Ascending aorta (tissue), 2 donors: ENCODE results near the gene CATSPERD. TPM values are rescaled to one million over a fixed set of nuclear protein-coding genes. Genes with fewer than 3 reads are reported as not detected.

Experiments used
- DNase-seq, 2 donors: peaks; one replicate each; pipeline ENCODE4 v3.0.0-alpha.2; 2019; ENCODE audit warnings: low spot score in 2 of 2
- H3K27ac ChIP-seq, 2 donors: fragments of 200-600 bp; sonication (generic); one replicate each; pipeline ENCODE4 v1.5.1; 2016 to 2017; ENCODE audit warnings: mild to moderate bottlenecking in 1 of 2
- H3K27me3 ChIP-seq: fragments of 200-600 bp; sonication (generic); one replicate; pipeline ENCODE4 v1.5.1; 2017
- H3K36me3 ChIP-seq, 2 donors: fragments of 200-600 bp; sonication (generic); one replicate each; pipeline ENCODE4 v1.5.1; 2016
- H3K4me1 ChIP-seq, 2 donors: fragments of 200-600 bp; sonication (generic); one replicate each; pipeline ENCODE4 v1.5.1; 2016 to 2017; ENCODE audit warnings: mild to moderate bottlenecking in 1 of 2
- H3K4me3 ChIP-seq, 2 donors: fragments of 200-600 bp; sonication (generic); one replicate each; pipeline ENCODE4 v1.5.1; 2016 to 2017; ENCODE audit warnings: mild to moderate bottlenecking in 1 of 2
- H3K9me3 ChIP-seq, 2 donors: fragments of 200-600 bp; sonication (generic); one replicate each; pipeline ENCODE4 v1.5.1; 2016
- intact Hi-C: fragments of 100-400 bp; cut with DNase I; formaldehyde crosslinking; loops from one replicate; pipeline ENCODE4 v1.15.1; 2023
- total RNA-seq: library from RNA; depleted of rRNA; stranded (reverse); fragments of >200 nt; gene quantifications from one replicate; pipeline ENCODE4 v1.1.0, GENCODE V29; 2016
- TF ChIP-seq, protein P1 (sequence below), 3 experiments: fragments of 200-600 bp in 2 of 3; fragments of 450-650 bp in 1 of 3; sonication (generic) in 2 of 3; IDR thresholded peaks; one replicate each; pipeline ENCODE4 v1.5.1; 2016 to 2019; ENCODE audit warnings: antibody characterized with exemption in 3 of 3, mild to moderate bottlenecking in 1 of 3, moderate library complexity in 1 of 3

Gene CATSPERD
- total RNA-seq, 1 donor from 2014 or later = not detected

- Histone ChIP-seq H3K4me1 (no peaks in the 10 kb centered on the region), H3K36me3 (peaks cover 62 to 83% of the 10 kb centered on the region in 2 donors), H3K27me3 (no peaks in the 10 kb centered on the region), H3K9me3 (no peaks in the 10 kb centered on the region), H3K27ac (no peak overlapping the region), H3K4me3 (no peak overlapping the region)
- intact Hi-C loops = no loop called here
- TF ChIP-seq, protein P1, sequence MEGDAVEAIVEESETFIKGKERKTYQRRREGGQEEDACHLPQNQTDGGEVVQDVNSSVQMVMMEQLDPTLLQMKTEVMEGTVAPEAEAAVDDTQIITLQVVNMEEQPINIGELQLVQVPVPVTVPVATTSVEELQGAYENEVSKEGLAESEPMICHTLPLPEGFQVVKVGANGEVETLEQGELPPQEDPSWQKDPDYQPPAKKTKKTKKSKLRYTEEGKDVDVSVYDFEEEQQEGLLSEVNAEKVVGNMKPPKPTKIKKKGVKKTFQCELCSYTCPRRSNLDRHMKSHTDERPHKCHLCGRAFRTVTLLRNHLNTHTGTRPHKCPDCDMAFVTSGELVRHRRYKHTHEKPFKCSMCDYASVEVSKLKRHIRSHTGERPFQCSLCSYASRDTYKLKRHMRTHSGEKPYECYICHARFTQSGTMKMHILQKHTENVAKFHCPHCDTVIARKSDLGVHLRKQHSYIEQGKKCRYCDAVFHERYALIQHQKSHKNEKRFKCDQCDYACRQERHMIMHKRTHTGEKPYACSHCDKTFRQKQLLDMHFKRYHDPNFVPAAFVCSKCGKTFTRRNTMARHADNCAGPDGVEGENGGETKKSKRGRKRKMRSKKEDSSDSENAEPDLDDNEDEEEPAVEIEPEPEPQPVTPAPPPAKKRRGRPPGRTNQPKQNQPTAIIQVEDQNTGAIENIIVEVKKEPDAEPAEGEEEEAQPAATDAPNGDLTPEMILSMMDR (IDR thresholded peaks at IDR 0.05) = no peak
- no peak for DNase-seq
Measured at GRCh38 chr19:5705552-5705951, 14.9 kb upstream of the CATSPERD start.

DNA sequence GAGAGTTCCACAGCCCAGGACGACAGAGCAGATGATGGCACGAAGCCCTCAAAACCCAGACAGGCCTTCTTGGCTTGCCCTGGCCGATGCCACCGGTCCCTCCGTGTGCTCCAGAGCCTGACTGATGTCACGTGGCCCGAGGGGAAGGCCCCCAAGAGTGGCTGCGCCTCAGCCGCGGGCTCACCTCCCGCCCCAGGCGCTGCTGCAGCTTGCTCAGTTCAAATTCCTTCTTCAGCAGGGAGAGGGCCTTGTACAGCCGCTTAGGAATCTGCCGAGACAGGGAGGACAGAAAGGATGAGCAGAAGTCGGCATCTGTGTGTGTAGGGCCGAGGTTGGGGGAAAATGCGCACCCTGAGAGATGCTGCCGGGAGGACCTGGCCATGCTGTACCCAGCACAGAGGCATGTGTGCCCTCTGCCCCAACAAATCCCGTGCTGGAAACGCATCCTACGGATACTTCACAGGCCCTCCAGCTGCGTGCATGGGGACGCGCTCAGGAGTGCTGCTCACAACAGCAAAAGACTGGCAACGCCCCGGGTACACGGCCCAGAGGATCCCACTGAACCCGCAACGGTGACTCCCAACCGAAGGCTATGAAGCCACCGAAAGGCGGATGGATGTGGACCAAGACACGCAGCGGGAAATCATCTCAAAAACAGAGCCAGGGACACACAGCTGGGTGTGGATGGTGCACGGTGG is 13.4 kb upstream of the CATSPERD start:
- TF ChIP-seq, protein P1 (IDR thresholded peaks at IDR 0.05) = no peak
- Histone ChIP-seq H3K27ac (no peak overlapping the region), H3K4me1 (no peaks in the 10 kb centered on the region), H3K36me3 (peaks cover 71 to 87% of the 10 kb centered on the region in 2 donors), H3K27me3 (no peaks in the 10 kb centered on the region), H3K9me3 (no peaks in the 10 kb centered on the region), H3K4me3 (no peak overlapping the region)
- intact Hi-C loops = no loop called here
- DNase-seq = no peak

GRCh38 chr19:5707576-5708575 is 12.6 kb upstream of the CATSPERD start:
- intact Hi-C loops = no loop called here
- H3K4me3 ChIP-seq = no peak overlapping the region
- H3K4me1 ChIP-seq = no peaks in the 10 kb centered on the region
- TF ChIP-seq, protein P1 (IDR thresholded peaks at IDR 0.05) = no peak
- no peaks in the 10 kb centered on the region for H3K27me3 ChIP-seq
- no peak overlapping the region for H3K27ac ChIP-seq
- peaks cover 80 to 95% of the 10 kb centered on the region in 2 donors for H3K36me3 ChIP-seq
- H3K9me3 ChIP-seq = no peaks in the 10 kb centered on the region
- DNase-seq = no peak

DNA sequence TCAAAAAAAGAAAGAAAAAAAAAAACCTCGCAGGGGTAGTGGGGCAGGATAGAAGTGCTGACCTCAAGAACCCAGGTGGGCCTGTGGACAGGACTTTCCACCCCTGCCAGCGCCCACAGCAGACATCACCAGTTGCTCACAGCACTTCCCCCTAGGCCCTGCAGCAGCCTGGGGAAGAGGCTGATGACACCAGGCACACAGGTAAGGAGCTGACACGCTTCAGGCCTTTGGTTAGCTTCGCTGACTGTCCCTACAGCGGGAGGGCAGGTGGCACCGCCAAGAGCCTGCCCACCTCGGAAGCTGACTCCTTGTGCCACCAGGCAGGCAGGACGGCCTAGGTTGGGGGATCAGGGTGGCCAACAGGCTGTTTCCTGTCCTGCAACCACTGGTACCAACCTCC is 9.4 kb upstream of the CATSPERD start:
- Histone ChIP-seq H3K27me3 (no peaks in the 10 kb centered on the region), H3K4me1 (no peaks in the 10 kb centered on the region), H3K36me3 (peaks cover 64 to 80% of the 10 kb centered on the region in 2 donors), H3K9me3 (no peaks in the 10 kb centered on the region), H3K4me3 (no peak overlapping the region), H3K27ac (no peak overlapping the region)
- DNase-seq = no peak
- TF ChIP-seq, protein P1 (IDR thresholded peaks at IDR 0.05) = no peak
- intact Hi-C loops = no loop called here

DNA sequence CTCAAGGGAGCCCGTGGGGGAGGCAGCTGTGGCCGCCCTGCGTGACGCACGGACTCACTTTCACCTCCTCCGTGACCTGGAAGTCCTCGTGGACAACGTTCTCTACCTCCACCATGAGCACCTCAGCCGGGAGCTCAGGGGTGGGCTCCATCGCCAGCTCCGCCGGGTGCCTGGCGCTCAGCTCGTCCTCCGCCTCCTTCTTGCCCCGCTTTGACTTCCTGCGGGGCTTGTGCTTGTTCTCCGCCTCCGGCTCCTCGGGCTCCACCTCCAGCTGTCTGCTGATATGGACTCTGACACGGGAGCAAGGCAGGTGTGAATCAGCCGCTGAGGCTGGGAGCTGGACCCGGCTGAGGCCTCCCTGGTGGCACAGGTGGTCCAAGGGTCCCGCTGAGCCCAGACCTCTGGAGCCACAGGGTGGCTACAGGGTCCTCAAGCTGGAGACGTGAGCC is 8.7 kb upstream of the CATSPERD start:
- no peak for DNase-seq
- peaks cover 58 to 73% of the 10 kb centered on the region in 2 donors for H3K36me3 ChIP-seq
- no peaks in the 10 kb centered on the region for H3K27me3 ChIP-seq
- no peak overlapping the region for H3K27ac ChIP-seq
- H3K4me1 ChIP-seq = no peaks in the 10 kb centered on the region
- H3K9me3 ChIP-seq = no peaks in the 10 kb centered on the region
- TF ChIP-seq, protein P1 (IDR thresholded peaks at IDR 0.05) = no peak
- intact Hi-C loops = no loop called here
- H3K4me3 ChIP-seq = no peak overlapping the region
